K562 (cell line): ENCODE results near the gene CACNG6. TPM values are rescaled to one million over a fixed set of nuclear protein-coding genes. Genes with fewer than 3 reads are reported as not detected.

Experiments
- ATAC-seq: fragments of 200-7000 bp; cut with Tn5 transposase; 3 replicates; pipeline ENCODE4 v1.9.1; 2020; ENCODE audit warnings: moderate library complexity
- BruUV-seq: library from RNA; stranded (reverse); fragments of 400-500 nt; replicated peaks from 2 replicates; lab custom pipeline; 2021; lab: Mats Ljungman, UMichigan
- CTCF ChIA-PET: fragments of 300-600 bp; formaldehyde crosslinking; extraction: SDS; loops from one replicate; lab custom pipeline; 2021; ENCODE audit warnings: low intra/inter-chr PET ratio; lab: Yijun Ruan, JAX
- POLR2A ChIA-PET: fragments of 300-600, 350-650 bp; sonication (Branson Sonifier 250); formaldehyde crosslinking; extraction: SDS; loops from one replicate; lab custom pipeline; 2021; ENCODE audit warnings: antibody characterized with exemption, inconsistent platforms; lab: Yijun Ruan, JAX
- DNase-seq, 4 experiments: peaks; one replicate each; pipeline versions ENCODE4 v3.0.0 to v3.0.0-alpha.2; 2011 to 2018; ENCODE audit warnings: low spot score in 3 of 4, mixed read lengths in 3 of 4; ENCODE audit errors: extremely low read depth in 1 of 4
- FAIRE-seq: peaks from 2 replicates; lab custom pipeline; 2011; peaks lifted over from hg19 to GRCh38; lab: Jason Lieb, UNC
- H2AFZ ChIP-seq: 2 replicates; pipeline ENCODE4 v1.6.0; 2011; ENCODE audit warnings: low read depth, low read length, control low read depth, inconsistent platforms
- H3K27ac ChIP-seq: fragments of 200-600 bp; 3 replicates; pipeline ENCODE4 v1.8.0; 2011; ENCODE audit warnings: low read depth, mild to moderate bottlenecking, control low read depth, inconsistent platforms, low read length, moderate library complexity, mixed read lengths; ENCODE audit errors: extremely low read depth
- H3K27me3 ChIP-seq, 2 experiments: fragments of 300-600 bp in 1 of 2; 2 replicates in 1 of 2; 3 replicates in 1 of 2; pipeline versions ENCODE4 v1.6.0 to v1.8.0; 2011; ENCODE audit warnings: inconsistent platforms in 2 of 2, low read length in 2 of 2, mild to moderate bottlenecking in 1 of 2, mixed read lengths in 1 of 2, moderate library complexity in 1 of 2; ENCODE audit not compliant: control insufficient read depth in 2 of 2, insufficient read depth in 2 of 2
- H3K36me3 ChIP-seq: fragments of 300-600 bp; 3 replicates; pipeline ENCODE4 v1.8.0; 2011; ENCODE audit warnings: mild to moderate bottlenecking, low read length, inconsistent platforms; ENCODE audit not compliant: control insufficient read depth, insufficient read depth
- H3K4me1 ChIP-seq, 2 experiments: fragments of 200-600 bp in 1 of 2; replicated peaks in 1 of 2; 2 replicates in 1 of 2; 3 replicates in 1 of 2; pipeline versions ENCODE4 v1.5.1 to v1.8.0; 2011; ENCODE audit warnings: inconsistent platforms in 2 of 2, low read length in 2 of 2, mild to moderate bottlenecking in 1 of 2, mixed read lengths in 1 of 2, moderate library complexity in 1 of 2; ENCODE audit not compliant: control insufficient read depth in 2 of 2, insufficient read depth in 2 of 2
- H3K4me2 ChIP-seq: 2 replicates; pipeline ENCODE4 v1.6.1; 2011; ENCODE audit warnings: low read length, control low read depth, inconsistent platforms, mixed read lengths; ENCODE audit not compliant: insufficient read depth
- H3K4me3 ChIP-seq: fragments of 200-600 bp; sonication (generic), shearing (Covaris generic); 2 replicates; pipeline ENCODE4 v1.5.1; 2016; ENCODE audit warnings: control low read depth, inconsistent platforms
- H3K79me2 ChIP-seq: fragments of 200-600 bp; 3 replicates; pipeline ENCODE4 v1.8.0; 2011; ENCODE audit warnings: low read length, inconsistent platforms; ENCODE audit not compliant: control insufficient read depth, insufficient read depth
- H3K9ac ChIP-seq, 2 experiments: 2 replicates each; pipeline versions ENCODE4 v1.6.0 to v1.6.1; 2011; ENCODE audit warnings: low read depth in 2 of 2, low read length in 2 of 2, control low read depth in 1 of 2, inconsistent platforms in 1 of 2, mild to moderate bottlenecking in 1 of 2, mixed read lengths in 1 of 2; ENCODE audit not compliant: insufficient read depth in 1 of 2
- H3K9me1 ChIP-seq: one replicate; pipeline ENCODE4 v1.6.0; 2011; ENCODE audit warnings: inconsistent platforms, mild to moderate bottlenecking, low read length, moderate library complexity; ENCODE audit not compliant: control insufficient read depth, insufficient read depth
- H3K9me3 ChIP-seq: replicated peaks from 2 replicates; pipeline ENCODE4 v1.5.1; 2011; ENCODE audit warnings: low read depth, low read length, inconsistent platforms; ENCODE audit not compliant: control insufficient read depth, insufficient read depth
- H4K20me1 ChIP-seq: replicated peaks from 2 replicates; pipeline ENCODE4 v1.6.1; 2011; ENCODE audit warnings: low read length, inconsistent platforms, mixed read lengths; ENCODE audit not compliant: control insufficient read depth, insufficient read depth
- DNMT1 ChIP-seq: fragments of 450-650 bp; IDR thresholded peaks from 2 replicates; pipeline ENCODE4 v1.6.1; 2016; ENCODE audit warnings: antibody characterized with exemption, mild to moderate bottlenecking
- E2F3 ChIP-seq: fragments of 250-450 bp; sonication (Bioruptor Pico); IDR thresholded peaks from 2 replicates; pipeline ENCODE4 v1.4.0; 2020; ENCODE audit warnings: mild to moderate bottlenecking
- EZH2 ChIP-seq: IDR thresholded peaks from 2 replicates; pipeline ENCODE4 v1.6.1; 2012; ENCODE audit warnings: low read depth, mild to moderate bottlenecking, inconsistent platforms, low read length, borderline replicate concordance
- FIP1L1 ChIP-seq: fragments of 200-400 bp; formaldehyde crosslinking; IDR thresholded peaks from 2 replicates; pipeline ENCODE4 v1.6.1; 2018; ENCODE audit warnings: mild to moderate bottlenecking, low read depth, low read length; ENCODE audit not compliant: poor library complexity, severe bottlenecking
- NKRF ChIP-seq: fragments of 450-650 bp; IDR thresholded peaks from 2 replicates; pipeline ENCODE4 v1.6.1; 2016; ENCODE audit warnings: borderline replicate concordance
- SMAD3 ChIP-seq: fragments of 450-650 bp; formaldehyde crosslinking; conservative IDR thresholded peaks from 2 replicates; pipeline ENCODE4 v1.4.0; 2020; ENCODE audit warnings: mild to moderate bottlenecking
- ZC3H4 ChIP-seq: sonication (generic); formaldehyde crosslinking; IDR thresholded peaks from 2 replicates; pipeline ENCODE4 v1.9.0; 2021; ENCODE audit warnings: missing genetic modification reagents, borderline replicate concordance
- ZEB2 ChIP-seq: fragments of 450-650 bp; IDR thresholded peaks from 2 replicates; pipeline ENCODE4 v1.6.1; 2016
- ZNF239 ChIP-seq: fragments of 250-450 bp; sonication (Bioruptor Pico); IDR thresholded peaks from 2 replicates; pipeline ENCODE4 v1.4.0; 2020; ENCODE audit warnings: mild to moderate bottlenecking
- ZNF253 ChIP-seq: fragments of 250-450 bp; sonication (Bioruptor Pico); conservative IDR thresholded peaks from 2 replicates; pipeline ENCODE4 v1.6.1; 2021; ENCODE audit warnings: mild to moderate bottlenecking
- ZNF384 ChIP-seq: IDR thresholded peaks from 2 replicates; pipeline ENCODE4 v1.6.1; 2012; ENCODE audit warnings: low read depth, low read length, improper control_type of control experiment
- ZNF589 ChIP-seq: fragments of 200-800 bp; sonication (Bioruptor generic); IDR thresholded peaks from 2 replicates; pipeline ENCODE4 v1.6.1; 2016; ENCODE audit warnings: low read depth, missing genetic modification characterization, missing compliant biosample characterization
- ZNF696 ChIP-seq: fragments of 250-450 bp; sonication (Bioruptor Pico); conservative IDR thresholded peaks from 2 replicates; pipeline ENCODE4 v1.4.0; 2020; ENCODE audit warnings: mild to moderate bottlenecking, moderate library complexity
- ZNF75A ChIP-seq: fragments of 450-650 bp; formaldehyde crosslinking; IDR thresholded peaks from 2 replicates; pipeline ENCODE4 v1.4.0; 2020; ENCODE audit warnings: mild to moderate bottlenecking
- WGBS: fragments of 100-300 bp; shearing (Covaris generic); methylation state at CpG from one replicate; pipeline ENCODE4 v1.1.6; 2016; ENCODE audit warnings: low coverage, mixed read lengths; ENCODE audit not compliant: insufficient coverage; ENCODE audit errors: missing lambda C conversion rate; 5-methylcytosine and 5-hydroxymethylcytosine counted together
- in situ Hi-C: fragments of 300-500 bp; cut with MboI; formaldehyde crosslinking; loops from 4 replicates; pipeline ENCODE4 v1.15.0; 2018; ENCODE audit warnings: inconsistent platforms, mixed read lengths
- intact Hi-C: fragments of 100-400 bp; cut with micrococcal nuclease; formaldehyde crosslinking; loops from 2 replicates; pipeline ENCODE4 v1.14.2; 2022
- polyA plus RNA-seq, 8 experiments: library from polyadenylated mRNA; depleted of rRNA in 4 of 8; stranded (reverse) in 5 of 8; unstranded in 3 of 8; fragments of >200 nt; fragmentation: Nextera tagmentation in 2 of 8; fragmentation: Illumina TruSeq in 1 of 8; extraction: Ambion mirVana in 2 of 8; extraction: Trizol in 1 of 8; gene quantifications; 2 replicates each; pipeline versions ENCODE4 v1.2.1 to v1.2.3, GENCODE V29; 2011 to 2014; ENCODE audit warnings: inconsistent platforms in 1 of 8, missing spikeins in 1 of 8
- total RNA-seq, 7 experiments: library from RNA; depleted of rRNA in 6 of 7; stranded (reverse); fragments of >200 nt in 6 of 7; fragmentation: Illumina TruSeq in 2 of 7; extraction: Trizol in 2 of 7; gene quantifications; 2 replicates each; pipeline versions ENCODE4 v1.2.1 to v1.2.3, GENCODE V29; 2011 to 2021; ENCODE audit warnings: low replicate concordance in 1 of 7
- TF ChIP-seq, protein P1 (sequence below): fragments of 450-650 bp; IDR thresholded peaks from 2 replicates; pipeline ENCODE4 v1.6.1; 2014; ENCODE audit warnings: low read depth, mild to moderate bottlenecking, moderate library complexity, borderline replicate concordance
- TF ChIP-seq, protein P2 (sequence below), 2 experiments: fragments of 250-450 bp in 1 of 2; fragments of 450-650 bp in 1 of 2; sonication (Bioruptor Pico) in 1 of 2; IDR thresholded peaks; 2 replicates each; pipeline versions ENCODE4 v1.6.1 to v1.8.0; 2016 to 2021; ENCODE audit warnings: mild to moderate bottlenecking in 2 of 2, moderate library complexity in 2 of 2, missing compliant biosample characterization in 1 of 2, missing genetic modification characterization in 1 of 2

Gene CACNG6
- total and polyA plus RNA-seq, 9 of the 15 experiments (the other 6 are each of a cell fraction or from before 2014, with no cell fraction given) = not detected

- no peak for TF ChIP-seq NKRF
- no peak for TF ChIP-seq SMAD3
- TF ChIP-seq E2F3 (CRISPR knock-in tag) = no peak
Measured at GRCh38 chr19:53993448-53993847, 2.0 kb downstream of the CACNG6 start (continued).

DNA sequence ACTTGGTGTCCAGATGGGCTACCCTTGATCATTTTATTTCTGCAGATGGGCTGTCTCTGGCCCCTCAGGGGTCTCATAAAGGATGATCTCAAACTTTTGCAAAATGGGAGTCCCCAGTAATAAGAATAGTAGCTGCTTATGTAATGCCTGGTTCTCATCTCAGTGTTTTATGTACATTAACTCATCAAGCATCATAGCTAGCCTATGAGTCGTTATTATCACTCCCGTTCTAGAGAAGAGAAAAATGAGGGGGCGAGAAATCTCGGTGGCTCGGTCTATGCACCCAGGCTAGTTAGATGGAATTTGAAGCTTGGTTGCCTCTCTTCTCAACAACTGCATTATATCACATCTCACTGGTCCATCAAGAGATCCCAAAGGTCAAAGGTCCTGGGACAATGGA lies 3.4 kb downstream of the CACNG6 start:
- no peak for FAIRE-seq
- Histone ChIP-seq H3K4me3 (no peak overlapping the region), H3K79me2 (no peaks in the 10 kb centered on the region), H3K9me1 (no peaks in the 10 kb centered on the region), H4K20me1 (no peaks in the 10 kb centered on the region; the same call in 1 of the 2 replicates), H3K27ac (no peak overlapping the region), H3K4me2 (no peak overlapping the region), H3K4me1 (peaks cover 0 to 8% of the 10 kb centered on the region in 2 experiments; a peak in 2 of 5 replicates), H3K9me3 (no peaks in the 10 kb centered on the region), H3K9ac (no peak overlapping the region), H3K27me3 (peaks cover 8 to 42% of the 10 kb centered on the region in 2 experiments; a peak in 4 of 5 replicates), H3K36me3 (no peaks in the 10 kb centered on the region), H2AFZ (no peak overlapping the region)
- ATAC-seq = no peak
- DNase-seq = no peak
- WGBS = 0% methylated on average over 5 of the region's 5 CpGs
- ChIA-PET CTCF (no interaction called here), POLR2A (no interaction called here)
- intact Hi-C loops (no loop called here), in situ Hi-C loops (no loop called here)
- BruUV-seq = no TSS peak
- TF ChIP-seq ZNF589 (no peak), ZNF75A (CRISPR knock-in tag) (no peak), ZNF384 (no peak), ZNF253 (CRISPR knock-in tag) (no peak), DNMT1 (no peak), EZH2 (no peak), ZEB2 (no peak), ZNF239 (CRISPR knock-in tag) (no peak), ZC3H4 (CRISPR knock-in tag) (no peak), FIP1L1 (no peak), ZNF696 (CRISPR knock-in tag) (no peak)
- TF ChIP-seq, protein P1, sequence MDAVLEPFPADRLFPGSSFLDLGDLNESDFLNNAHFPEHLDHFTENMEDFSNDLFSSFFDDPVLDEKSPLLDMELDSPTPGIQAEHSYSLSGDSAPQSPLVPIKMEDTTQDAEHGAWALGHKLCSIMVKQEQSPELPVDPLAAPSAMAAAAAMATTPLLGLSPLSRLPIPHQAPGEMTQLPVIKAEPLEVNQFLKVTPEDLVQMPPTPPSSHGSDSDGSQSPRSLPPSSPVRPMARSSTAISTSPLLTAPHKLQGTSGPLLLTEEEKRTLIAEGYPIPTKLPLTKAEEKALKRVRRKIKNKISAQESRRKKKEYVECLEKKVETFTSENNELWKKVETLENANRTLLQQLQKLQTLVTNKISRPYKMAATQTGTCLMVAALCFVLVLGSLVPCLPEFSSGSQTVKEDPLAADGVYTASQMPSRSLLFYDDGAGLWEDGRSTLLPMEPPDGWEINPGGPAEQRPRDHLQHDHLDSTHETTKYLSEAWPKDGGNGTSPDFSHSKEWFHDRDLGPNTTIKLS = no peak
- TF ChIP-seq, protein P2, sequence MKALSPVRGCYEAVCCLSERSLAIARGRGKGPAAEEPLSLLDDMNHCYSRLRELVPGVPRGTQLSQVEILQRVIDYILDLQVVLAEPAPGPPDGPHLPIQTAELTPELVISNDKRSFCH (CRISPR knock-in tag; IDR thresholded peaks at IDR 0.05) = no peak
- TF ChIP-seq, protein P2 (tag; IDR thresholded peaks at IDR 0.05) = no peak
